Keratinocyte (primary cell): Measurements from ENCODE around the gene TFIP11. TPM values are rescaled to one million over a fixed set of nuclear protein-coding genes. Genes with fewer than 3 reads are reported as not detected.

Experiments
- DNase-seq: peaks from one replicate; pipeline ENCODE4 v3.0.0-alpha.2; 2011; ENCODE audit warnings: low read depth, missing footprints, low spot score
- FAIRE-seq: peaks from 2 replicates; lab custom pipeline; 2011; peaks lifted over from hg19 to GRCh38; lab: Jason Lieb, UNC
- H2AFZ ChIP-seq: 2 replicates; pipeline ENCODE4 v1.6.0; 2012; ENCODE audit warnings: low read length, control low read depth, inconsistent platforms; ENCODE audit not compliant: control insufficient read depth
- H3K27ac ChIP-seq: 2 replicates; pipeline ENCODE4 v1.5.1; 2011; ENCODE audit warnings: low read length; ENCODE audit not compliant: control insufficient read depth, insufficient read depth
- H3K27me3 ChIP-seq: 3 replicates; pipeline ENCODE4 v1.6.0; 2011; ENCODE audit warnings: low read length; ENCODE audit not compliant: control insufficient read depth, insufficient read depth; ENCODE audit errors: extremely low read depth
- H3K36me3 ChIP-seq, 2 experiments: 2 replicates in 1 of 2; 3 replicates in 1 of 2; pipeline ENCODE4 v1.5.1; 2011; ENCODE audit warnings: low read length in 2 of 2, mild to moderate bottlenecking in 1 of 2; ENCODE audit not compliant: control insufficient read depth in 2 of 2, insufficient read depth in 2 of 2; ENCODE audit errors: extremely low read depth in 1 of 2
- H3K4me1 ChIP-seq: 3 replicates; pipeline ENCODE4 v1.5.1; 2011; ENCODE audit warnings: low read length; ENCODE audit not compliant: control insufficient read depth, insufficient read depth; ENCODE audit errors: extremely low read depth
- H3K4me2 ChIP-seq: 3 replicates; pipeline ENCODE4 v1.6.0; 2011; ENCODE audit warnings: low read depth, low read length; ENCODE audit not compliant: control insufficient read depth, insufficient read depth; ENCODE audit errors: extremely low read depth
- H3K4me3 ChIP-seq, 3 experiments: fragments of 200-600 bp in 1 of 3; sonication (generic) in 1 of 3; 2 replicates in 2 of 3; 3 replicates in 1 of 3; pipeline ENCODE4 v1.5.1; 2011 to 2016; ENCODE audit warnings: low read length in 3 of 3, mild to moderate bottlenecking in 3 of 3, control low read depth in 2 of 3, inconsistent platforms in 1 of 3, low read depth in 1 of 3, mixed read lengths in 1 of 3, mixed run types in 1 of 3, moderate library complexity in 1 of 3; ENCODE audit not compliant: control insufficient read depth in 2 of 3, insufficient read depth in 2 of 3; ENCODE audit errors: extremely low read depth in 1 of 3
- H3K79me2 ChIP-seq: 2 replicates; pipeline ENCODE4 v1.6.0; 2012; ENCODE audit warnings: low read length; ENCODE audit not compliant: control insufficient read depth, insufficient read depth
- H3K9ac ChIP-seq: 3 replicates; pipeline ENCODE4 v1.6.0; 2011; ENCODE audit warnings: low read length; ENCODE audit not compliant: control insufficient read depth, insufficient read depth; ENCODE audit errors: extremely low read depth
- H3K9me1 ChIP-seq: 3 replicates; pipeline ENCODE4 v1.6.0; 2011; ENCODE audit warnings: low read length; ENCODE audit not compliant: control insufficient read depth, insufficient read depth; ENCODE audit errors: extremely low read depth
- H3K9me3 ChIP-seq: 2 replicates; pipeline ENCODE4 v1.5.1; 2012; ENCODE audit warnings: low read depth, low read length; ENCODE audit not compliant: control insufficient read depth
- H4K20me1 ChIP-seq: 3 replicates; pipeline ENCODE4 v1.6.0; 2011; ENCODE audit warnings: low read length; ENCODE audit not compliant: control insufficient read depth, insufficient read depth; ENCODE audit errors: extremely low read depth
- CTCF ChIP-seq, 3 experiments: IDR thresholded peaks in 1 of 3; conservative IDR thresholded peaks in 1 of 3; optimal IDR thresholded peaks in 1 of 3; 2 replicates in 2 of 3; 3 replicates in 1 of 3; pipeline versions ENCODE3 to v1.5.1; 2011; ENCODE audit warnings: low read length in 3 of 3, mild to moderate bottlenecking in 3 of 3, moderate library complexity in 2 of 3, control low read depth in 1 of 3, inconsistent platforms in 1 of 3; ENCODE audit not compliant: insufficient read depth in 2 of 3; ENCODE audit errors: extremely low read depth in 1 of 3
- EZH2 ChIP-seq: IDR thresholded peaks from one replicate; pipeline ENCODE4 v1.6.1; 2012; ENCODE audit warnings: inconsistent platforms, mild to moderate bottlenecking, low read length, moderate library complexity
- dilution Hi-C: fragments of 300-500 bp; cut with MboI; formaldehyde crosslinking; loops from one replicate; pipeline ENCODE4 v1.7.0; 2020; ENCODE audit warnings: low sequenced_read_pairs; ENCODE audit not compliant: extremely low pct_ligation_motif_present
- polyA plus RNA-seq, 5 experiments: library from polyadenylated mRNA; depleted of rRNA in 3 of 5; stranded (reverse) in 3 of 5; stranded (forward) in 1 of 5; unstranded in 1 of 5; fragments of >200 nt; gene quantifications; 1 replicate in 1 of 5; 2 replicates in 3 of 5; 3 replicates in 1 of 5; pipeline versions ENCODE4 v1.2.1 to v1.2.3, GENCODE V29; 2011 to 2012; ENCODE audit warnings: missing spikeins in 2 of 5, low read depth in 1 of 5, low replicate concordance in 1 of 5

TFIP11 gene
- polyA plus RNA-seq, 1 donor (not counting 4 experiments of a cell fraction or from before 2014, with no cell fraction given), result 30.3 TPM

- no peak for TF ChIP-seq EZH2
- dilution Hi-C loops, result no loop called here
These were observed 48.0 kb downstream of the TFIP11 start for GRCh38 chr22:26464312-26464711.

GRCh38 chr22:26463688-26464087 is 48.6 kb downstream of the TFIP11 start:
- Histone ChIP-seq H3K36me3 (peaks cover 11 to 70% of the 10 kb centered on the region in 2 experiments), H3K9me1 (no peaks in the 10 kb centered on the region), H3K4me1 (peaks cover 44% of the 10 kb centered on the region), H3K4me3 (no peak overlapping the region), H3K27ac (peak overlapping the region; percentile 53), H3K27me3 (no peaks in the 10 kb centered on the region), H2AFZ (no peak overlapping the region), H3K4me2 (peak overlapping the region; percentile 47), H3K9me3 (no peaks in the 10 kb centered on the region), H3K79me2 (peaks cover 2% of the 10 kb centered on the region), H4K20me1 (no peaks in the 10 kb centered on the region), H3K9ac (peak overlapping the region; percentile 32)
- DNase-seq (no peak), FAIRE-seq (no peak)
- no peak for TF ChIP-seq EZH2
- no peak for TF ChIP-seq CTCF (optimal IDR thresholded peaks at IDR 0.05 in 1 of 3, IDR thresholded peaks at IDR 0.05 in 1 of 3, conservative IDR thresholded peaks at IDR 0.05 in 1 of 3; ENCODE audit: extremely low read depth in 1 of 3, insufficient read depth in 2 of 3, low read length in 3 of 3)
- dilution Hi-C loops, result no loop called here

More at GRCh38 chr22:26464312-26464711, 48.0 kb downstream of the TFIP11 start:
- FAIRE-seq (peak; percentile 87), DNase-seq (peak; percentile 67)
- H2AFZ ChIP-seq, result no peak overlapping the region
- H3K4me3 ChIP-seq, result no peak overlapping the region
- no peak overlapping the region for H3K9ac ChIP-seq
- H3K79me2 ChIP-seq, result no peaks in the 10 kb centered on the region
- peaks cover 12 to 70% of the 10 kb centered on the region in 2 experiments for H3K36me3 ChIP-seq
- H3K4me1 ChIP-seq, result peaks cover 44% of the 10 kb centered on the region
- H3K27ac ChIP-seq, result peak overlapping the region; percentile 53
- no peaks in the 10 kb centered on the region for H3K9me1 ChIP-seq
- peak overlapping the region; percentile 47 for H3K4me2 ChIP-seq
- no peaks in the 10 kb centered on the region for H3K9me3 ChIP-seq
- H4K20me1 ChIP-seq, result no peaks in the 10 kb centered on the region
- no peaks in the 10 kb centered on the region for H3K27me3 ChIP-seq
